Ascending aorta (tissue), 2 donors: ENCODE measurements around the gene XDH. TPM values are rescaled to one million over a fixed set of nuclear protein-coding genes. Genes with fewer than 3 reads are reported as not detected.

Experiments used
- DNase-seq, 2 donors: peaks; one replicate each; pipeline ENCODE4 v3.0.0-alpha.2; 2019; ENCODE audit warnings: low spot score in 2 of 2
- H3K27ac ChIP-seq, 2 donors: fragments of 200-600 bp; sonication (generic); one replicate each; pipeline ENCODE4 v1.5.1; 2016 to 2017; ENCODE audit warnings: mild to moderate bottlenecking in 1 of 2
- H3K27me3 ChIP-seq: fragments of 200-600 bp; sonication (generic); one replicate; pipeline ENCODE4 v1.5.1; 2017
- H3K36me3 ChIP-seq, 2 donors: fragments of 200-600 bp; sonication (generic); one replicate each; pipeline ENCODE4 v1.5.1; 2016
- H3K4me1 ChIP-seq, 2 donors: fragments of 200-600 bp; sonication (generic); one replicate each; pipeline ENCODE4 v1.5.1; 2016 to 2017; ENCODE audit warnings: mild to moderate bottlenecking in 1 of 2
- H3K4me3 ChIP-seq, 2 donors: fragments of 200-600 bp; sonication (generic); one replicate each; pipeline ENCODE4 v1.5.1; 2016 to 2017; ENCODE audit warnings: mild to moderate bottlenecking in 1 of 2
- H3K9me3 ChIP-seq, 2 donors: fragments of 200-600 bp; sonication (generic); one replicate each; pipeline ENCODE4 v1.5.1; 2016
- CTCF ChIP-seq, 3 experiments: fragments of 200-600 bp in 2 of 3; fragments of 450-650 bp in 1 of 3; sonication (generic) in 2 of 3; IDR thresholded peaks; one replicate each; pipeline ENCODE4 v1.5.1; 2016 to 2019; ENCODE audit warnings: antibody characterized with exemption in 3 of 3, mild to moderate bottlenecking in 1 of 3, moderate library complexity in 1 of 3
- intact Hi-C: fragments of 100-400 bp; cut with DNase I; formaldehyde crosslinking; loops from one replicate; pipeline ENCODE4 v1.15.1; 2023
- total RNA-seq: library from RNA; depleted of rRNA; stranded (reverse); fragments of >200 nt; gene quantifications from one replicate; pipeline ENCODE4 v1.1.0, GENCODE V29; 2016

Gene XDH
- total RNA-seq, 1 donor from 2014 or later: not detected

GRCh38 chr2:31388736-31389135, 25.8 kb downstream of the XDH start:
- Histone ChIP-seq H3K9me3 (no peaks in the 10 kb centered on the region), H3K27me3 (no peaks in the 10 kb centered on the region), H3K27ac (no peak overlapping the region), H3K4me3 (no peak overlapping the region), H3K4me1 (no peaks in the 10 kb centered on the region), H3K36me3 (no peaks in the 10 kb centered on the region)
- intact Hi-C loops: no loop called here
- DNase-seq: no peak
- no peak for TF ChIP-seq CTCF (IDR thresholded peaks at IDR 0.05)

- intact Hi-C loops: no loop called here
- no peak overlapping the region for H3K4me3 ChIP-seq
- H3K36me3 ChIP-seq: no peaks in the 10 kb centered on the region
- no peaks in the 10 kb centered on the region for H3K4me1 ChIP-seq
- no peak overlapping the region for H3K27ac ChIP-seq
- DNase-seq: no peak
- H3K27me3 ChIP-seq: no peaks in the 10 kb centered on the region
- H3K9me3 ChIP-seq: no peaks in the 10 kb centered on the region
- no peak for TF ChIP-seq CTCF (IDR thresholded peaks at IDR 0.05)
Observed at GRCh38 chr2:31387850-31388249, 26.7 kb downstream of the XDH start.

- Histone ChIP-seq H3K4me3 (no peak overlapping the region), H3K4me1 (no peaks in the 10 kb centered on the region), H3K27me3 (no peaks in the 10 kb centered on the region), H3K36me3 (no peaks in the 10 kb centered on the region), H3K27ac (no peak overlapping the region), H3K9me3 (no peaks in the 10 kb centered on the region)
- intact Hi-C loops: no loop called here
- TF ChIP-seq CTCF (IDR thresholded peaks at IDR 0.05): no peak
- DNase-seq: no peak
Observed at GRCh38 chr2:31386648-31387047, 27.9 kb downstream of the XDH start.

GRCh38 chr2:31386172-31386571, 28.4 kb downstream of the XDH start:
- intact Hi-C loops: no loop called here
- Histone ChIP-seq H3K4me3 (no peak overlapping the region), H3K9me3 (no peaks in the 10 kb centered on the region), H3K27ac (no peak overlapping the region), H3K36me3 (no peaks in the 10 kb centered on the region), H3K4me1 (no peaks in the 10 kb centered on the region), H3K27me3 (no peaks in the 10 kb centered on the region)
- no peak for DNase-seq
- no peak for TF ChIP-seq CTCF (IDR thresholded peaks at IDR 0.05)

GRCh38 chr2:31384771-31385276, 29.7 kb downstream of the XDH start:
- no peak for TF ChIP-seq CTCF (IDR thresholded peaks at IDR 0.05)
- intact Hi-C loops: no loop called here
- DNase-seq: no peak
- H3K27me3 ChIP-seq: no peaks in the 10 kb centered on the region
- H3K36me3 ChIP-seq: no peaks in the 10 kb centered on the region
- H3K27ac ChIP-seq: no peak overlapping the region
- H3K4me1 ChIP-seq: no peaks in the 10 kb centered on the region
- no peak overlapping the region for H3K4me3 ChIP-seq
- H3K9me3 ChIP-seq: no peaks in the 10 kb centered on the region

GRCh38 chr2:31384351-31384750, 30.2 kb downstream of the XDH start:
- intact Hi-C loops: no loop called here

More at GRCh38 chr2:31384351-31384750, 30.2 kb downstream of the XDH start:
- no peaks in the 10 kb centered on the region for H3K27me3 ChIP-seq
- H3K36me3 ChIP-seq: no peaks in the 10 kb centered on the region
- H3K9me3 ChIP-seq: no peaks in the 10 kb centered on the region
- no peak for TF ChIP-seq CTCF (IDR thresholded peaks at IDR 0.05)
- H3K27ac ChIP-seq: no peak overlapping the region
- H3K4me3 ChIP-seq: no peak overlapping the region
- no peak for DNase-seq
- no peaks in the 10 kb centered on the region for H3K4me1 ChIP-seq
